SK-N-DZ (cell line): ENCODE data around the gene RIMBP2.
A peak's percentile ranks its signal among the peaks of the same experiment; 100 is the strongest.
"Not testable (repeated sequence)": the region's sequence is repeated elsewhere in the genome, so short reads cannot be mapped to it uniquely, and the experiment has no call there.

Experiments used
- DNase-seq: peaks from one replicate; pipeline ENCODE4 v3.0.0-alpha.2; 2015; ENCODE audit warnings: low spot score

RIMBP2 gene

GRCh38 chr12:130661486-130662255 lies 54.4 kb downstream of the RIMBP2 start:
- no peak for DNase-seq

- DNase-seq = no peak
These were observed 55.0 kb downstream of the RIMBP2 start for GRCh38 chr12:130661059-130661458.

GRCh38 chr12:130658145-130658911 lies 57.8 kb downstream of the RIMBP2 start:
- peak; percentile 38 for DNase-seq

- no peak for DNase-seq
These were observed 59.7 kb downstream of the RIMBP2 start for GRCh38 chr12:130656411-130656810.

- DNase-seq = no peak
These were observed 60.2 kb downstream of the RIMBP2 start for GRCh38 chr12:130655881-130656280.

- DNase-seq = no peak
These were observed 61.1 kb downstream of the RIMBP2 start for GRCh38 chr12:130655010-130655409.

GRCh38 chr12:130651188-130651959 lies 64.7 kb downstream of the RIMBP2 start:
- DNase-seq = no peak

- no peak for DNase-seq
These were observed 66.0 kb downstream of the RIMBP2 start for GRCh38 chr12:130650131-130650530.

GRCh38 chr12:130649101-130650045 lies 66.7 kb downstream of the RIMBP2 start:
- DNase-seq = no peak

GRCh38 chr12:130647814-130648213 lies 68.3 kb downstream of the RIMBP2 start:
- no peak for DNase-seq

GRCh38 chr12:130646716-130647370 lies 69.3 kb downstream of the RIMBP2 start:
- no peak for DNase-seq

GRCh38 chr12:130646191-130646590 lies 69.9 kb downstream of the RIMBP2 start:
- not testable (repeated sequence) for DNase-seq

GRCh38 chr12:130645751-130646150 lies 70.3 kb downstream of the RIMBP2 start:
- no peak for DNase-seq

GRCh38 chr12:130644566-130644965 lies 71.5 kb downstream of the RIMBP2 start:
- DNase-seq = no peak

GRCh38 chr12:130644146-130644545 lies 72.0 kb downstream of the RIMBP2 start:
- no peak for DNase-seq

- no peak for DNase-seq
These were observed 73.2 kb downstream of the RIMBP2 start for GRCh38 chr12:130642856-130643255.

- no peak for DNase-seq
These were observed 74.4 kb downstream of the RIMBP2 start for GRCh38 chr12:130641533-130642184.

GRCh38 chr12:130640901-130641300 lies 75.2 kb downstream of the RIMBP2 start:
- no peak for DNase-seq

- DNase-seq = no peak
These were observed 75.6 kb downstream of the RIMBP2 start for GRCh38 chr12:130640496-130640895.
